ENCODE results near the gene LMF2.

- TF ChIP-seq ZNF274 (IDR thresholded peaks at IDR 0.05; ENCODE audit: low read depth, low read length) (no peak), SUZ12 (IDR thresholded peaks at IDR 0.05; ENCODE audit: extremely low read depth, insufficient read depth, insufficient read length) (no peak), YY1 (IDR thresholded peaks at IDR 0.05; ENCODE audit: insufficient read depth, insufficient read length) (no peak)
Measured at GRCh38 chr22:50556703-50557102, 49.2 kb upstream of the LMF2 start.

Data from NT2/D1 (cell line).